HCT116 (cell line): ENCODE data around the gene TRIM41. TPM values are rescaled to one million over a fixed set of nuclear protein-coding genes. Genes with fewer than 3 reads are reported as not detected.
A peak's percentile ranks its signal among the peaks of the same experiment; 100 is the strongest.

Experiments
- ATAC-seq: fragments of 200-7000 bp; cut with Tn5 transposase; 2 replicates; pipeline ENCODE4 v1.9.1; 2020; ENCODE audit warnings: mild to moderate bottlenecking, moderate library complexity
- BruUV-seq: library from RNA; stranded (reverse); fragments of 400-500 nt; replicated peaks from 2 replicates; lab custom pipeline; 2021; lab: Mats Ljungman, UMichigan
- CTCF ChIA-PET: fragments of 300-600 bp; sonication (Branson Sonifier 250); formaldehyde crosslinking; loops from one replicate; lab custom pipeline; 2021; ENCODE audit warnings: antibody characterized with exemption; lab: Charles Lee
- POLR2A ChIA-PET: fragments of 300-600, 350-600 bp; sonication (Branson Sonifier 250); formaldehyde crosslinking; loops from one replicate; lab custom pipeline; 2021; ENCODE audit warnings: antibody characterized with exemption; lab: Charles Lee
- RAD21 ChIA-PET, 2 experiments: fragments of 300-600 bp; sonication (Branson Sonifier 250); formaldehyde crosslinking; loops; one replicate each; lab custom pipeline; 2023; ENCODE audit warnings: low total read pairs in 2 of 2; ENCODE audit not compliant: uncharacterized antibody in 2 of 2, unreplicated experiment in 2 of 2, low non-redundant PET in 1 of 2; lab: Charles Lee
- DNase-seq: peaks from one replicate; pipeline ENCODE4 v3.0.0-alpha.2; 2010; ENCODE audit warnings: low read depth, low spot score
- H2AFZ ChIP-seq: fragments of 200-600 bp; shearing (Covaris generic), sonication (generic); 2 replicates; pipeline ENCODE4 v1.6.1; 2017; ENCODE audit warnings: low read depth, mixed run types, mixed read lengths, antibody characterized with exemption, low read length; ENCODE audit not compliant: poor library complexity, severe bottlenecking
- H3K27ac ChIP-seq: 2 replicates; pipeline ENCODE4 v1.5.1; 2012; ENCODE audit warnings: low read depth, low read length
- H3K27me3 ChIP-seq: fragments of 200-600 bp; sonication (generic); 2 replicates; pipeline ENCODE4 v1.6.1; 2016; ENCODE audit warnings: mixed run types, low read length, mixed read lengths; ENCODE audit not compliant: insufficient read depth
- H3K36me3 ChIP-seq, 2 experiments: fragments of 200-500 bp in 1 of 2; fragments of 200-600 bp in 1 of 2; sonication (Bioruptor generic) in 1 of 2; sonication (generic) in 1 of 2; 2 replicates each; pipeline versions ENCODE4 v1.5.1 to v1.6.1; 2014 to 2016; ENCODE audit warnings: low read length in 2 of 2, inconsistent platforms in 1 of 2, mixed read lengths in 1 of 2, mixed run types in 1 of 2; ENCODE audit not compliant: insufficient read depth in 2 of 2, control insufficient read depth in 1 of 2
- H3K4me1 ChIP-seq, 2 experiments: fragments of 200-600 bp in 1 of 2; sonication (generic) in 1 of 2; 2 replicates each; pipeline versions ENCODE4 v1.5.1 to v1.6.1; 2012 to 2017; ENCODE audit warnings: low read length in 2 of 2, inconsistent platforms in 1 of 2, mild to moderate bottlenecking in 1 of 2, mixed read lengths in 1 of 2, mixed run types in 1 of 2, moderate library complexity in 1 of 2; ENCODE audit not compliant: insufficient read depth in 2 of 2, control insufficient read depth in 1 of 2
- H3K4me2 ChIP-seq: fragments of 200-600 bp; sonication (generic); 2 replicates; pipeline ENCODE4 v1.6.1; 2017; ENCODE audit warnings: mixed run types, low read length, mixed read lengths
- H3K4me3 ChIP-seq, 2 experiments: fragments of 200-600 bp in 1 of 2; sonication (generic) in 1 of 2; replicated peaks in 1 of 2; 2 replicates each; pipeline ENCODE4 v1.5.1; 2011 to 2016; ENCODE audit warnings: low read length in 2 of 2, control low read depth in 1 of 2, low read depth in 1 of 2, mild to moderate bottlenecking in 1 of 2, mixed read lengths in 1 of 2, mixed run types in 1 of 2
- H3K79me2 ChIP-seq: fragments of 200-600 bp; sonication (generic); 2 replicates; pipeline ENCODE4 v1.6.1; 2017; ENCODE audit warnings: mild to moderate bottlenecking, mixed run types, low read length, moderate library complexity, mixed read lengths; ENCODE audit not compliant: insufficient read depth
- H3K9ac ChIP-seq: fragments of 200-600 bp; sonication (generic); 2 replicates; pipeline ENCODE4 v1.6.1; 2016; ENCODE audit warnings: low read length, mixed read lengths
- H3K9me2 ChIP-seq: fragments of 200-600 bp; sonication (generic), shearing (Covaris generic); 2 replicates; pipeline ENCODE4 v1.6.1; 2017; ENCODE audit warnings: mixed run types, mild to moderate bottlenecking, moderate library complexity; ENCODE audit not compliant: insufficient read depth
- H3K9me3 ChIP-seq, 2 experiments: fragments of 200-500 bp in 1 of 2; fragments of 200-600 bp in 1 of 2; sonication (Bioruptor generic) in 1 of 2; sonication (generic) in 1 of 2; 2 replicates each; pipeline ENCODE4 v1.6.1; 2014 to 2017; ENCODE audit warnings: low read length in 2 of 2, mixed read lengths in 2 of 2, inconsistent platforms in 1 of 2, low read depth in 1 of 2, mild to moderate bottlenecking in 1 of 2, mixed run types in 1 of 2, moderate library complexity in 1 of 2; ENCODE audit not compliant: control insufficient read depth in 1 of 2, insufficient read depth in 1 of 2
- H4K20me1 ChIP-seq: fragments of 200-600 bp; sonication (generic), shearing (Covaris generic); 2 replicates; pipeline ENCODE4 v1.6.1; 2017; ENCODE audit warnings: mixed run types, mild to moderate bottlenecking, moderate library complexity; ENCODE audit not compliant: insufficient read depth
- ATF3 ChIP-seq: IDR thresholded peaks from 2 replicates; pipeline ENCODE4 v1.6.1; 2012
- CBX3 ChIP-seq: IDR thresholded peaks from 2 replicates; pipeline ENCODE4 v1.6.1; 2012; ENCODE audit warnings: low read depth
- CEBPB ChIP-seq: IDR thresholded peaks from 2 replicates; pipeline ENCODE4 v1.6.1; 2012; ENCODE audit warnings: low read depth
- FOSL1 ChIP-seq: IDR thresholded peaks from 2 replicates; pipeline ENCODE4 v1.6.1; 2012; ENCODE audit warnings: low read depth
- POLR2A ChIP-seq: IDR thresholded peaks from 2 replicates; pipeline ENCODE4 v1.7.0; 2011; ENCODE audit warnings: borderline replicate concordance; ENCODE audit not compliant: insufficient read depth, insufficient read length; ENCODE audit errors: extremely low read depth
- RAD21 ChIP-seq: IDR thresholded peaks from 2 replicates; pipeline ENCODE4 v1.6.1; 2012; ENCODE audit warnings: low read depth, mild to moderate bottlenecking
- REST ChIP-seq: IDR thresholded peaks from 2 replicates; pipeline ENCODE4 v1.6.1; 2012; ENCODE audit warnings: low read depth
- SP1 ChIP-seq: IDR thresholded peaks from 2 replicates; pipeline ENCODE4 v1.6.1; 2012; ENCODE audit warnings: low read depth
- TCF7L2 ChIP-seq: IDR thresholded peaks from 2 replicates; pipeline ENCODE4 v1.7.0; 2011; ENCODE audit warnings: borderline replicate concordance, inconsistent platforms; ENCODE audit not compliant: insufficient read depth, insufficient read length; ENCODE audit errors: extremely low read depth
- YY1 ChIP-seq: IDR thresholded peaks from 2 replicates; pipeline ENCODE4 v1.6.1; 2011; ENCODE audit warnings: low read length, low read depth, moderate library complexity, mild to moderate bottlenecking; ENCODE audit not compliant: insufficient replicate concordance; ENCODE audit errors: extremely low read depth
- ZFX ChIP-seq: fragments of 450-650 bp; IDR thresholded peaks from 2 replicates; pipeline ENCODE4 v1.6.1; 2017
- intact Hi-C: fragments of 100-400 bp; cut with micrococcal nuclease; formaldehyde crosslinking; loops from 2 replicates; pipeline ENCODE4 v1.10.0; 2022
- total RNA-seq: library from RNA; stranded (reverse); gene quantifications from one replicate; pipeline ENCODE4 v1.2.1, GENCODE V29; 2021; ENCODE audit not compliant: unreplicated experiment

Gene TRIM41
- total RNA-seq, 1 experiment from 2014 or later: 51.8 TPM

- Histone ChIP-seq H3K9me3 (no peaks in the 10 kb centered on the region), H2AFZ (no peak overlapping the region), H3K4me3 (peak overlapping the region; percentile 88 to 92), H3K27me3 (no peaks in the 10 kb centered on the region), H3K4me1 (peaks cover 24 to 56% of the 10 kb centered on the region in 2 experiments), H3K79me2 (peaks cover 90% of the 10 kb centered on the region), H3K4me2 (peak overlapping the region; percentile 98), H3K9ac (peak overlapping the region; percentile 93), H3K36me3 (peaks cover 13 to 39% of the 10 kb centered on the region in 2 experiments), H3K27ac (peak overlapping the region; percentile 96), H3K9me2 (no peaks in the 10 kb centered on the region), H4K20me1 (peaks cover 12% of the 10 kb centered on the region; the same call in 1 of the 2 replicates)
- intact Hi-C loops: no loop called here
- RAD21 ChIA-PET: no interaction called here
- CTCF ChIA-PET: interaction anchor here (1.8 kb wide), 1 partner anchor 15 kb away, joined by 4 read pairs; the partner anchor contains the start of gene TRIM52
- no TSS peak for BruUV-seq
- TF ChIP-seq YY1 (no peak), POLR2A (peak; percentile 37), ATF3 (no peak)
- POLR2A ChIA-PET: interaction anchor here (0.9 to 3.6 kb wide), 5 partner anchors 10 to 38 kb away, joined by 4 to 19 read pairs (median 6); partner anchors contain the start of genes TRIM41 and TRIM52
- no peak for DNase-seq
- ATAC-seq: peak; percentile 8
Measured at GRCh38 chr5:181245427-181246275, 22.6 kb downstream of the TRIM41 start.

GRCh38 chr5:181246276-181247049 is 23.4 kb downstream of the TRIM41 start:
- peak overlapping the region; percentile 96 for H3K27ac ChIP-seq
- H4K20me1 ChIP-seq: peaks cover 8% of the 10 kb centered on the region; the same call in 1 of the 2 replicates
- H3K4me3 ChIP-seq: peak overlapping the region; percentile 88 to 92
- intact Hi-C loops: no loop called here
- H3K9me3 ChIP-seq: no peaks in the 10 kb centered on the region
- peak overlapping the region; percentile 98 for H3K4me2 ChIP-seq
- H3K27me3 ChIP-seq: no peaks in the 10 kb centered on the region
- ChIA-PET RAD21 (no interaction called here), POLR2A (interaction anchor here (1.2 to 3.6 kb wide), 4 partner anchors 9 to 39 kb away, joined by 4 to 19 read pairs (median 10); partner anchors contain the start of gene TRIM41), CTCF (no interaction called here)
- BruUV-seq: TSS peak; percentile 55
- H3K4me1 ChIP-seq: peaks cover 24 to 51% of the 10 kb centered on the region in 2 experiments
- peak overlapping the region; percentile 93 for H3K9ac ChIP-seq
- H3K9me2 ChIP-seq: no peaks in the 10 kb centered on the region
- H3K79me2 ChIP-seq: peaks cover 90% of the 10 kb centered on the region
- DNase-seq: peak; percentile 62
- peak; percentile 71 for ATAC-seq
- H3K36me3 ChIP-seq: peaks cover 9 to 35% of the 10 kb centered on the region in 2 experiments
- H2AFZ ChIP-seq: no peak overlapping the region
- TF ChIP-seq YY1: no peak
- no peak for TF ChIP-seq SP1
- no peak for TF ChIP-seq RAD21
- TF ChIP-seq TCF7L2: peak; percentile 41
- TF ChIP-seq REST: no peak
- no peak for TF ChIP-seq FOSL1
- peak; percentile 63 for TF ChIP-seq ZFX
- no peak for TF ChIP-seq CEBPB
- no peak for TF ChIP-seq CBX3
